ENCODE results near the gene DHCR7. TPM values are rescaled to one million over a fixed set of nuclear protein-coding genes. Genes with fewer than 3 reads are reported as not detected.

Gene DHCR7
- total RNA-seq, 1 experiment from 2014 or later: 286 TPM

- ChIA-PET POLR2A (ENCODE audit: low non-redundant PET) (no interaction called here), CTCF (no interaction called here)
- no peak for TF ChIP-seq EZH2 (IDR thresholded peaks at IDR 0.05; ENCODE audit: borderline replicate concordance, low read depth, low read length, poor library complexity, severe bottlenecking)
- no peak for TF ChIP-seq CTCF (conservative IDR thresholded peaks at IDR 0.05; ENCODE audit: low read depth, low read length)
- H3K27ac ChIP-seq (ENCODE audit: low read depth, low read length, poor library complexity, severe bottlenecking): no peak overlapping the region
- H3K9me3 ChIP-seq (ENCODE audit: low read depth, low read length, poor library complexity, severe bottlenecking): no peaks in the 10 kb centered on the region
- BruUV-seq (replicated peaks): no TSS peak
- H3K36me3 ChIP-seq (ENCODE audit: insufficient read depth, low read length, poor library complexity, severe bottlenecking): peaks cover 11% of the 10 kb centered on the region
- intact Hi-C loops (cut with micrococcal nuclease; ENCODE audit: unreplicated experiment): no loop called here
- no peak for DNase-seq (ENCODE audit: low spot score)
- H3K27me3 ChIP-seq (replicated peaks; ENCODE audit: insufficient read depth, low read depth, low read length, poor library complexity): no peaks in the 10 kb centered on the region
- H3K4me3 ChIP-seq (ENCODE audit: low read depth, low read length, poor library complexity, severe bottlenecking): no peak overlapping the region
- H3K4me1 ChIP-seq (ENCODE audit: insufficient read depth, low read length, poor library complexity, severe bottlenecking): no peaks in the 10 kb centered on the region
Observed at GRCh38 chr11:71482746-71483364, 34.7 kb upstream of the DHCR7 start.

- Histone ChIP-seq H3K9me3 (ENCODE audit: low read depth, low read length, poor library complexity, severe bottlenecking) (no peaks in the 10 kb centered on the region), H3K36me3 (ENCODE audit: insufficient read depth, low read length, poor library complexity, severe bottlenecking) (peaks cover 11% of the 10 kb centered on the region), H3K4me1 (ENCODE audit: insufficient read depth, low read length, poor library complexity, severe bottlenecking) (no peaks in the 10 kb centered on the region), H3K27ac (ENCODE audit: low read depth, low read length, poor library complexity, severe bottlenecking) (no peak overlapping the region), H3K27me3 (replicated peaks; ENCODE audit: insufficient read depth, low read depth, low read length, poor library complexity) (no peaks in the 10 kb centered on the region), H3K4me3 (ENCODE audit: low read depth, low read length, poor library complexity, severe bottlenecking) (no peak overlapping the region)
- TF ChIP-seq EZH2 (IDR thresholded peaks at IDR 0.05; ENCODE audit: borderline replicate concordance, low read depth, low read length, poor library complexity, severe bottlenecking): no peak
- TF ChIP-seq CTCF (conservative IDR thresholded peaks at IDR 0.05; ENCODE audit: low read depth, low read length): no peak
- POLR2A ChIA-PET (ENCODE audit: low non-redundant PET): no interaction called here
- BruUV-seq (replicated peaks): no TSS peak
- intact Hi-C loops (cut with micrococcal nuclease; ENCODE audit: unreplicated experiment): no loop called here
- no peak for DNase-seq (ENCODE audit: low spot score)
- CTCF ChIA-PET: no interaction called here
Observed at GRCh38 chr11:71482216-71482615, 34.0 kb upstream of the DHCR7 start.

- ChIA-PET CTCF (interaction anchor here (0.7 kb wide), 1 partner anchor 16 kb away, joined by 8 read pairs; no protein-coding TSS in a partner anchor), POLR2A (ENCODE audit: low non-redundant PET) (no interaction called here)
- no peaks in the 10 kb centered on the region for H3K4me1 ChIP-seq (ENCODE audit: insufficient read depth, low read length, poor library complexity, severe bottlenecking)
- no peak overlapping the region for H3K4me3 ChIP-seq (ENCODE audit: low read depth, low read length, poor library complexity, severe bottlenecking)
- H3K9me3 ChIP-seq (ENCODE audit: low read depth, low read length, poor library complexity, severe bottlenecking): no peaks in the 10 kb centered on the region
- H3K27ac ChIP-seq (ENCODE audit: low read depth, low read length, poor library complexity, severe bottlenecking): no peak overlapping the region
- H3K36me3 ChIP-seq (ENCODE audit: insufficient read depth, low read length, poor library complexity, severe bottlenecking): peaks cover 11% of the 10 kb centered on the region
- no TSS peak for BruUV-seq (replicated peaks)
- intact Hi-C loops (cut with micrococcal nuclease; ENCODE audit: unreplicated experiment): no loop called here
- no peak for DNase-seq (ENCODE audit: low spot score)
- TF ChIP-seq CTCF (conservative IDR thresholded peaks at IDR 0.05; ENCODE audit: low read depth, low read length) (no peak), EZH2 (IDR thresholded peaks at IDR 0.05; ENCODE audit: borderline replicate concordance, low read depth, low read length, poor library complexity, severe bottlenecking) (no peak)
- no peaks in the 10 kb centered on the region for H3K27me3 ChIP-seq (replicated peaks; ENCODE audit: insufficient read depth, low read depth, low read length, poor library complexity)
Observed at GRCh38 chr11:71481101-71481960, 33.1 kb upstream of the DHCR7 start.
